ENCODE results near the gene LDB2. TPM values are rescaled to one million over a fixed set of nuclear protein-coding genes. Genes with fewer than 3 reads are reported as not detected.

LDB2 gene
- total RNA-seq, 3 donors from 2014 or later, result 4.7 to 19.9 (median 9.3) TPM

DNA sequence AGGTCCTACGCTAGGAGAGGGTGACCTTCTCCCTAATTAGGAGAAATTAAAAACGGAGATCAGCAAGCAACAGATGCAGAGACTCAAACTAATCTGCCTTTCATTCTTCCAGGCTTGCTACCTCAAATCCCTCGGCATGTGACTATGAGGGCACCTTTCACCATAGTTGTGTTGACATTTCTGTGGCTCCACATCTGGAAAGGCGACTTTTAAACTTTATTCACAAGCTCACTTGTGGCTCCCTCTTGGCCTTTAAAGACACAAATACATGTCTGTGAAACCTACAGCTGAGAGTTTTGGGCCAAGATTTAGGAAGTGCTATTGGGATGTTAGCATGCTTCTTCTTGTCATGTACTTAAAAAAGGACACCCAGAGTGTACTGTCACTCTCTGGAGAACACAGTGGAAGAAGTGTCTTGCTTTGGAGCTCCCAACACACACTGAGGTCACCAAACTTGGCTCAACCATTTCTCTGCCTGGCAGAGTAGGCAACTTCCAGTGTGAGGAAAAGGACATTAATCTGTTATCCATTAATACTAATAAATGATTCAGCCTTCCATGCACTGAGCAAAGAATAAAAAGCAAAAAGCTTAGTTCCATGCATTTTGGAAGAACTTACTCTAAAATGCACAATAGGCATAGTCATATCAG is 60.1 kb downstream of the LDB2 start:
- Histone ChIP-seq H3K36me3 (ENCODE audit: low read depth) (no peaks in the 10 kb centered on the region), H3K4me1 (ENCODE audit: low read depth) (no peaks in the 10 kb centered on the region), H3K4me3 (no peak overlapping the region), H3K9me3 (no peaks in the 10 kb centered on the region)
- TF ChIP-seq, protein P1, sequence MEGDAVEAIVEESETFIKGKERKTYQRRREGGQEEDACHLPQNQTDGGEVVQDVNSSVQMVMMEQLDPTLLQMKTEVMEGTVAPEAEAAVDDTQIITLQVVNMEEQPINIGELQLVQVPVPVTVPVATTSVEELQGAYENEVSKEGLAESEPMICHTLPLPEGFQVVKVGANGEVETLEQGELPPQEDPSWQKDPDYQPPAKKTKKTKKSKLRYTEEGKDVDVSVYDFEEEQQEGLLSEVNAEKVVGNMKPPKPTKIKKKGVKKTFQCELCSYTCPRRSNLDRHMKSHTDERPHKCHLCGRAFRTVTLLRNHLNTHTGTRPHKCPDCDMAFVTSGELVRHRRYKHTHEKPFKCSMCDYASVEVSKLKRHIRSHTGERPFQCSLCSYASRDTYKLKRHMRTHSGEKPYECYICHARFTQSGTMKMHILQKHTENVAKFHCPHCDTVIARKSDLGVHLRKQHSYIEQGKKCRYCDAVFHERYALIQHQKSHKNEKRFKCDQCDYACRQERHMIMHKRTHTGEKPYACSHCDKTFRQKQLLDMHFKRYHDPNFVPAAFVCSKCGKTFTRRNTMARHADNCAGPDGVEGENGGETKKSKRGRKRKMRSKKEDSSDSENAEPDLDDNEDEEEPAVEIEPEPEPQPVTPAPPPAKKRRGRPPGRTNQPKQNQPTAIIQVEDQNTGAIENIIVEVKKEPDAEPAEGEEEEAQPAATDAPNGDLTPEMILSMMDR (IDR thresholded peaks at IDR 0.05), result no peak
- intact Hi-C loops (cut with DNase I, micrococcal nuclease), result no loop called here
- no peak for DNase-seq
- ATAC-seq, result no peak

DNA sequence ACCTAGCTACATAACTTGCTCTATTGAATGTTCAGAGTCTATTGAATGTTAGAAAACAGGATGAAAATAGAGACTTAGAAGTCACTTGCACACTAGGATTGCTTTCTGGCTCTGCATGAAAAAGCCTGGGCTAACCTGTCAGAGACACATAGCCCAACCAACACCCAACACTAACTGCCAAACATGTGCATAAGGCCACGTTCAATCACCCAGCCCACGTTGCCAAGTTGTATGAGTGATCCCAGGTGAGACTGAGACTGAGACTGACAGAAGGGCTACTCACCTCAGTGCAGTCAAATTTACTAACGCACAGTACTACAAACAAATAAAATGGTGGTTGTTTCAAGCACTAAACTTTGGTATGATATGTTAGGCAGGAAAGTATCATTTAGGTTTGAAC is 61.0 kb downstream of the LDB2 start:
- Histone ChIP-seq H3K9me3 (no peaks in the 10 kb centered on the region), H3K36me3 (ENCODE audit: low read depth) (no peaks in the 10 kb centered on the region), H3K4me3 (no peak overlapping the region), H3K4me1 (ENCODE audit: low read depth) (no peaks in the 10 kb centered on the region)
- TF ChIP-seq, protein P1 (IDR thresholded peaks at IDR 0.05), result no peak
- ATAC-seq (no peak), DNase-seq (no peak)
- intact Hi-C loops (cut with DNase I, micrococcal nuclease), result no loop called here

DNA sequence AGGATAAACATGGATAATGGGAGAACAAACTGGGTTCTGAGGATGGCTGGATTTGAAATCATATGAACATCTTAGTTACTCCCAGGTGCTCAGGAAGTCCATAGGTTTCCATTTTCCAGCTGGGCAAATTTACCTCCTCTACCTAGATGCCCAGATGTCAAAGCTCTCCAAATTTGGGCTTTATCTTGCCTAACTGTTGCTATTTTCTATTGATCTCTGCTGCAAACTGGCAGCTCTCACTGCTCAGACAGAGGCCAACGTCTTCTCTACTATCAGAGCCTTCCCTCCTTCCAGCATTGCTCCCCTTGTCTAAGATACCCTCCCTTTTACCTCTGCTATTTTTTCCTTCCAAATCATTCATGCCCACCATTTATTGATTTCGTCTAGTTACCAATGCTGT is 62.1 kb downstream of the LDB2 start:
- Histone ChIP-seq H3K36me3 (ENCODE audit: low read depth) (no peaks in the 10 kb centered on the region), H3K4me3 (no peak overlapping the region)
- intact Hi-C loops (cut with DNase I, micrococcal nuclease), result no loop called here

DNA sequence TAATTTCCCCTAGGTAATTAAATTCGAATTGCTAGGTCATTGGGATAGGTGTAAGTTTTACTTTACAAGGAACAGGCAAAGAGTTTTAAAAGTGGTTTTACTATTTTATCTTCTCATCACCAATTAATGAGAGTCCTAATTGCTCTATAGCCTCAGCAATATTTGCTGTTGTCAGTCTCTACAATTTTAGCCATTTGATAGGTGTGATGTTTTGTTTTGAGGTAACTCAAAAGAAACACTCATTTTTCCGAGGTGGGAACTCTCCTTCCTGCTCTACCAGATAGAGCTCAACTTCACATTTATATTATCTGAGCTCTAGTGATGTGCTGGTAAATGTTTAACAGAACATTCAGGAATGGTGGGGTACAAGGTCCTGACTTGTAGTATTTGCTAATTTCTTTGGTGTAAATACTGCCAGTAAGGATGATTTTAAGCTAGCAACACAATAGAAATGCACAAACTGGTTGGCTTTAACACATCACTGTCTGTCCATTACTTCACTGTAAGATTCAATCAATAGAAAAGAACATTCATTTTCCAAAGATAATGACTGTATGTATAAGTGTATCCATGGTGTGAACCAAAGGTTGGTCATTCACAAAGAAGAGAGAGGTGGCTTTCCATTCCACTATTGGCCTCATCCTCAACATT is 62.7 kb downstream of the LDB2 start:
- Histone ChIP-seq H3K9me3 (no peaks in the 10 kb centered on the region), H3K4me1 (ENCODE audit: low read depth) (no peaks in the 10 kb centered on the region), H3K36me3 (ENCODE audit: low read depth) (no peaks in the 10 kb centered on the region), H3K4me3 (no peak overlapping the region)
- DNase-seq (no peak), ATAC-seq (no peak)
- intact Hi-C loops (cut with DNase I, micrococcal nuclease), result no loop called here
- TF ChIP-seq, protein P1 (IDR thresholded peaks at IDR 0.05), result no peak

More for the DNA sequence above, 62.1 kb downstream of the LDB2 start:
- TF ChIP-seq, protein P1 (IDR thresholded peaks at IDR 0.05), result no peak
- Histone ChIP-seq H3K4me1 (ENCODE audit: low read depth) (no peaks in the 10 kb centered on the region), H3K9me3 (no peaks in the 10 kb centered on the region)
- DNase-seq, result no peak
- no peak for ATAC-seq

DNA sequence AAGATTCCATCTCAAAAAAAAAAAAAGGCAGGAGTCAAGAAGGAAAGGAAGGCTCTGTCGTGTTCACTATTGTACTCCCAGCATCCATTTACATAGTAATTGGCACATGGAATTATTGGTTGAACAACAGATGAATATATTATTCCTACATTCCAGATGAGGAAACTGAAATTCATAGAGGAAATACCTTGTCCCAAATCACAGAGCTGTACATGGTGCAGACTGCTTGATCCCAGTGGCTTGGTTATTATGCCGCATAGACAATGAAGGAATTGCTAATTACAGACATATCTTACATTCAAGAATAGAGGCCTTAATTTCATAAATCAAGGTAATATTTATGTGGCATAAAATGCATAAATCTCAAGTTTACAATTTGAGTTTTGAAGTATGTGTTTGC is 63.6 kb downstream of the LDB2 start:
- intact Hi-C loops (cut with DNase I, micrococcal nuclease), result no loop called here
- Histone ChIP-seq H3K36me3 (ENCODE audit: low read depth) (no peaks in the 10 kb centered on the region), H3K4me3 (no peak overlapping the region), H3K9me3 (no peaks in the 10 kb centered on the region), H3K4me1 (ENCODE audit: low read depth) (no peaks in the 10 kb centered on the region)
- TF ChIP-seq, protein P1 (IDR thresholded peaks at IDR 0.05), result no peak
- DNase-seq (no peak), ATAC-seq (no peak)

Data from mucosa of descending colon (tissue), 3 donors.